ENCODE results near the gene EDC3. TPM values are rescaled to one million over a fixed set of nuclear protein-coding genes. Genes with fewer than 3 reads are reported as not detected.

EDC3 gene
- total and polyA plus RNA-seq, 9 of the 15 experiments (the other 6 are each of a cell fraction or from before 2014, with no cell fraction given) = 11.7 to 63.9 (median 32.8) TPM

DNA sequence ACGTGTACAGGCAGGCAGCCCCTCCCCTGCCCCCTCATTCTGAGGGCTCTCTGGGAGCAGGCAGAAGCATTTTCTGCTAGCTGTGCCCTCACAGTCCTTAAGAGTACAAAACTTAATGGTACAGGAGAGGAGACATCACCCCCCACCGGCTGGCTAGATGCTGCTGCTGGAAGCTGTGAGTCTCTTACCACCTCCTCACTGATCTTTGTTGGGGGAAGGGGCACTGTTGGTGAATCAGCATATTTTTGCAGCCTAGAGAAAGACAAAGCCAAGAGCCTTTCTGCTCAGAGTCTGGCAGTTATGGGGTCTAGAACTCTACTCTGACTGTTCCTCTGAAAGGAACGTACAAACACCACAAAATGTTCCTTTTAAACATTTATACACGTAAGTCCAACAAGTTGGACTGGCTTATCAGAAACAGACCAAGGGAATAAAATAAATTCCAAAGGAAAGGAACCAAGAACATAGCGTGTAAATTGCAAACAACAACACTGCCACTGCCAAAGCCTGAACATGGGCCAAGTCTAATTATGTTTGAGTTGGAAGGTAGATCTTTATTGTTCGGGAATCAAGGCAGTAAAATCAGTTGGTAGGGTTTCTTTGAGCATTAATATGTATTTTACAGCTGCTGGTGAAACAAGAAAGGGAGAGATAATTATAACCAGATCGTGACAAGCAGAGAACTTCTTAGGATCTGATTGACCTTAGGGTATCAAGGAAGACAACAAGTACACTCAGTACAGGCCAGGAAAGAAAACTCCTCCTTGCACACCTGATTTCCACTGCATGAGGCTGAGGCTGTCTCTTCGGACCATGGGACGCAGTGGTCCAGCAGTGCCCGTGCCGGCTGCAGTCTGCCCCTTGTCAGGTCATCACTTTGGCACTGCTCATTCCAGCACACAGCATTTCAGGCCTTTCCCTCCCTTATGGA, 52.8 kb downstream of the EDC3 start (continued):
- TF ChIP-seq C11orf30 (IDR thresholded peaks at IDR 0.05; ENCODE audit: low read depth) = peak; percentile 92
- no peak for TF ChIP-seq ZNF253 (CRISPR knock-in tag; conservative IDR thresholded peaks at IDR 0.05)
- TF ChIP-seq ZNF644 (tag; IDR thresholded peaks at IDR 0.05; ENCODE audit: low read depth) = no peak
- TF ChIP-seq RBM15 (IDR thresholded peaks at IDR 0.05; ENCODE audit: insufficient read depth, low read length) = no peak
- no peak for TF ChIP-seq HNRNPL (IDR thresholded peaks at IDR 0.05; ENCODE audit: low read depth, low read length)
- TF ChIP-seq SRSF9 (IDR thresholded peaks at IDR 0.05; ENCODE audit: borderline replicate concordance, low read depth, low read length) = no peak
- no peak for TF ChIP-seq TEAD2 (tag; IDR thresholded peaks at IDR 0.05)
- TF ChIP-seq, protein P1, sequence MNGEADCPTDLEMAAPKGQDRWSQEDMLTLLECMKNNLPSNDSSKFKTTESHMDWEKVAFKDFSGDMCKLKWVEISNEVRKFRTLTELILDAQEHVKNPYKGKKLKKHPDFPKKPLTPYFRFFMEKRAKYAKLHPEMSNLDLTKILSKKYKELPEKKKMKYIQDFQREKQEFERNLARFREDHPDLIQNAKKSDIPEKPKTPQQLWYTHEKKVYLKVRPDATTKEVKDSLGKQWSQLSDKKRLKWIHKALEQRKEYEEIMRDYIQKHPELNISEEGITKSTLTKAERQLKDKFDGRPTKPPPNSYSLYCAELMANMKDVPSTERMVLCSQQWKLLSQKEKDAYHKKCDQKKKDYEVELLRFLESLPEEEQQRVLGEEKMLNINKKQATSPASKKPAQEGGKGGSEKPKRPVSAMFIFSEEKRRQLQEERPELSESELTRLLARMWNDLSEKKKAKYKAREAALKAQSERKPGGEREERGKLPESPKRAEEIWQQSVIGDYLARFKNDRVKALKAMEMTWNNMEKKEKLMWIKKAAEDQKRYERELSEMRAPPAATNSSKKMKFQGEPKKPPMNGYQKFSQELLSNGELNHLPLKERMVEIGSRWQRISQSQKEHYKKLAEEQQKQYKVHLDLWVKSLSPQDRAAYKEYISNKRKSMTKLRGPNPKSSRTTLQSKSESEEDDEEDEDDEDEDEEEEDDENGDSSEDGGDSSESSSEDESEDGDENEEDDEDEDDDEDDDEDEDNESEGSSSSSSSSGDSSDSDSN (IDR thresholded peaks at IDR 0.05; ENCODE audit: borderline replicate concordance in 1 of 2, low read depth in 2 of 2, low read length in 2 of 2) = no peak
- TF ChIP-seq, protein P2, sequence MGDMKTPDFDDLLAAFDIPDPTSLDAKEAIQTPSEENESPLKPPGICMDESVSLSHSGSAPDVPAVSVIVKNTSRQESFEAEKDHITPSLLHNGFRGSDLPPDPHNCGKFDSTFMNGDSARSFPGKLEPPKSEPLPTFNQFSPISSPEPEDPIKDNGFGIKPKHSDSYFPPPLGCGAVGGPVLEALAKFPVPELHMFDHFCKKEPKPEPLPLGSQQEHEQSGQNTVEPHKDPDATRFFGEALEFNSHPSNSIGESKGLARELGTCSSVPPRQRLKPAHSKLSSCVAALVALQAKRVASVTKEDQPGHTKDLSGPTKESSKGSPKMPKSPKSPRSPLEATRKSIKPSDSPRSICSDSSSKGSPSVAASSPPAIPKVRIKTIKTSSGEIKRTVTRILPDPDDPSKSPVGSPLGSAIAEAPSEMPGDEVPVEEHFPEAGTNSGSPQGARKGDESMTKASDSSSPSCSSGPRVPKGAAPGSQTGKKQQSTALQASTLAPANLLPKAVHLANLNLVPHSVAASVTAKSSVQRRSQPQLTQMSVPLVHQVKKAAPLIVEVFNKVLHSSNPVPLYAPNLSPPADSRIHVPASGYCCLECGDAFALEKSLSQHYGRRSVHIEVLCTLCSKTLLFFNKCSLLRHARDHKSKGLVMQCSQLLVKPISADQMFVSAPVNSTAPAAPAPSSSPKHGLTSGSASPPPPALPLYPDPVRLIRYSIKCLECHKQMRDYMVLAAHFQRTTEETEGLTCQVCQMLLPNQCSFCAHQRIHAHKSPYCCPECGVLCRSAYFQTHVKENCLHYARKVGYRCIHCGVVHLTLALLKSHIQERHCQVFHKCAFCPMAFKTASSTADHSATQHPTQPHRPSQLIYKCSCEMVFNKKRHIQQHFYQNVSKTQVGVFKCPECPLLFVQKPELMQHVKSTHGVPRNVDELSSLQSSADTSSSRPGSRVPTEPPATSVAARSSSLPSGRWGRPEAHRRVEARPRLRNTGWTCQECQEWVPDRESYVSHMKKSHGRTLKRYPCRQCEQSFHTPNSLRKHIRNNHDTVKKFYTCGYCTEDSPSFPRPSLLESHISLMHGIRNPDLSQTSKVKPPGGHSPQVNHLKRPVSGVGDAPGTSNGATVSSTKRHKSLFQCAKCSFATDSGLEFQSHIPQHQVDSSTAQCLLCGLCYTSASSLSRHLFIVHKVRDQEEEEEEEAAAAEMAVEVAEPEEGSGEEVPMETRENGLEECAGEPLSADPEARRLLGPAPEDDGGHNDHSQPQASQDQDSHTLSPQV (IDR thresholded peaks at IDR 0.05) = no peak
- TF ChIP-seq GTF2E2 (tag; IDR thresholded peaks at IDR 0.05) = no peak
- no peak for TF ChIP-seq NFYB (IDR thresholded peaks at IDR 0.05; ENCODE audit: extremely low read depth, insufficient read length)
- peak; percentile 67; the same call in 1 of the 2 replicates for TF ChIP-seq MAFF (IDR thresholded peaks at IDR 0.05; ENCODE audit: low read length)
- TF ChIP-seq, protein P3, sequence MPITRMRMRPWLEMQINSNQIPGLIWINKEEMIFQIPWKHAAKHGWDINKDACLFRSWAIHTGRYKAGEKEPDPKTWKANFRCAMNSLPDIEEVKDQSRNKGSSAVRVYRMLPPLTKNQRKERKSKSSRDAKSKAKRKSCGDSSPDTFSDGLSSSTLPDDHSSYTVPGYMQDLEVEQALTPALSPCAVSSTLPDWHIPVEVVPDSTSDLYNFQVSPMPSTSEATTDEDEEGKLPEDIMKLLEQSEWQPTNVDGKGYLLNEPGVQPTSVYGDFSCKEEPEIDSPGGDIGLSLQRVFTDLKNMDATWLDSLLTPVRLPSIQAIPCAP (CRISPR knock-in tag; IDR thresholded peaks at IDR 0.05; ENCODE audit: borderline replicate concordance) = no peak
- TF ChIP-seq, protein P4, sequence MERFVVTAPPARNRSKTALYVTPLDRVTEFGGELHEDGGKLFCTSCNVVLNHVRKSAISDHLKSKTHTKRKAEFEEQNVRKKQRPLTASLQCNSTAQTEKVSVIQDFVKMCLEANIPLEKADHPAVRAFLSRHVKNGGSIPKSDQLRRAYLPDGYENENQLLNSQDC (CRISPR knock-in tag; IDR thresholded peaks at IDR 0.05) = no peak
- TF ChIP-seq POLR2AphosphoS5 (IDR thresholded peaks at IDR 0.05; ENCODE audit: control insufficient read depth, insufficient read depth, low read depth, low read length) = no peak

Data from K562 (cell line).